Prostate gland (tissue), 2 donors: ENCODE results near the gene MARS1.

ENCODE experiments used
- POLR2A ChIP-seq: fragments of 450-650 bp; IDR thresholded peaks from one replicate; pipeline ENCODE4 v1.6.1; 2016; ENCODE audit warnings: antibody characterized with exemption, mild to moderate bottlenecking
- TF ChIP-seq, protein P1 (sequence below), 4 experiments: fragments of 200-600 bp in 2 of 4; fragments of 450-650 bp in 2 of 4; sonication (generic) in 2 of 4; IDR thresholded peaks; 1 replicate in 3 of 4; 2 replicates in 1 of 4; pipeline ENCODE4 v1.5.1; 2016 to 2019; ENCODE audit warnings: antibody characterized with exemption in 4 of 4, mild to moderate bottlenecking in 2 of 4, moderate library complexity in 2 of 4

DNA sequence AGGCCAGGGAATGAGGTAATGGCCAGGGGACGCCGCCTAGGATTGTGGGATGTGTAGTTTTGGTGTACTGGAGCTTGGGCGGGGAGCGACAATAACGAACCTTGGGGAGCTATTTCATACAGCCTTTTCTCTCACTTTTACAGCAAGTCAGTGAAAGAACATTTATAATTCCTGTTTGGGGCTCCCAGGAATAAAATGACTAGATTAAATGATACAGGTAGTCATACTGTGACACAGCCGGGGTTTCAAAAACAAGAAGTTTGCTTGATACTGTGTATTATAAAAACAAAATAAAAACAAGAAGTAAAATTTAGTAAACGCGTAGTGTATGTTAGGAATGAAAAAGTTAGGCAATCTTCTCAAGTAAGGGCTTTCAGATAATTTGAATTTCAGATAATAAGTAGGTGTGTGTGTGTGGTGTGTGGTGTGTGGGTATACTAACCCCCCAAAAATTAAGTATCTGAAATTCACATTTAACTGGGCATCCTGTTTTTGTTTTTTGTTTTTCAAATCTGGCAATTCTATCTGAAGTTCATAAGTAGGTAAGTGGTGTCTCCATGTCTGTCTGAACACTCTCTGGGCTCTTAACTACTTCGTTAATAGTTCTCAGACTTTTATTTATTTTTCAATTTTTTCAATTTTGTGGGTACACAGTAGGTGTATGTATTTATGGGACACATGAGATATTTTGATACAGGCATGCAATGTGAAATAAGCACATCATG, 59.6 kb downstream of the MARS1 start:
- TF ChIP-seq, protein P1, sequence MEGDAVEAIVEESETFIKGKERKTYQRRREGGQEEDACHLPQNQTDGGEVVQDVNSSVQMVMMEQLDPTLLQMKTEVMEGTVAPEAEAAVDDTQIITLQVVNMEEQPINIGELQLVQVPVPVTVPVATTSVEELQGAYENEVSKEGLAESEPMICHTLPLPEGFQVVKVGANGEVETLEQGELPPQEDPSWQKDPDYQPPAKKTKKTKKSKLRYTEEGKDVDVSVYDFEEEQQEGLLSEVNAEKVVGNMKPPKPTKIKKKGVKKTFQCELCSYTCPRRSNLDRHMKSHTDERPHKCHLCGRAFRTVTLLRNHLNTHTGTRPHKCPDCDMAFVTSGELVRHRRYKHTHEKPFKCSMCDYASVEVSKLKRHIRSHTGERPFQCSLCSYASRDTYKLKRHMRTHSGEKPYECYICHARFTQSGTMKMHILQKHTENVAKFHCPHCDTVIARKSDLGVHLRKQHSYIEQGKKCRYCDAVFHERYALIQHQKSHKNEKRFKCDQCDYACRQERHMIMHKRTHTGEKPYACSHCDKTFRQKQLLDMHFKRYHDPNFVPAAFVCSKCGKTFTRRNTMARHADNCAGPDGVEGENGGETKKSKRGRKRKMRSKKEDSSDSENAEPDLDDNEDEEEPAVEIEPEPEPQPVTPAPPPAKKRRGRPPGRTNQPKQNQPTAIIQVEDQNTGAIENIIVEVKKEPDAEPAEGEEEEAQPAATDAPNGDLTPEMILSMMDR (IDR thresholded peaks at IDR 0.05): no peak
- no peak for TF ChIP-seq POLR2A
